ENCODE data around the gene ZNF827. TPM values are rescaled to one million over a fixed set of nuclear protein-coding genes. Genes with fewer than 3 reads are reported as not detected.

ZNF827 gene, protein sequence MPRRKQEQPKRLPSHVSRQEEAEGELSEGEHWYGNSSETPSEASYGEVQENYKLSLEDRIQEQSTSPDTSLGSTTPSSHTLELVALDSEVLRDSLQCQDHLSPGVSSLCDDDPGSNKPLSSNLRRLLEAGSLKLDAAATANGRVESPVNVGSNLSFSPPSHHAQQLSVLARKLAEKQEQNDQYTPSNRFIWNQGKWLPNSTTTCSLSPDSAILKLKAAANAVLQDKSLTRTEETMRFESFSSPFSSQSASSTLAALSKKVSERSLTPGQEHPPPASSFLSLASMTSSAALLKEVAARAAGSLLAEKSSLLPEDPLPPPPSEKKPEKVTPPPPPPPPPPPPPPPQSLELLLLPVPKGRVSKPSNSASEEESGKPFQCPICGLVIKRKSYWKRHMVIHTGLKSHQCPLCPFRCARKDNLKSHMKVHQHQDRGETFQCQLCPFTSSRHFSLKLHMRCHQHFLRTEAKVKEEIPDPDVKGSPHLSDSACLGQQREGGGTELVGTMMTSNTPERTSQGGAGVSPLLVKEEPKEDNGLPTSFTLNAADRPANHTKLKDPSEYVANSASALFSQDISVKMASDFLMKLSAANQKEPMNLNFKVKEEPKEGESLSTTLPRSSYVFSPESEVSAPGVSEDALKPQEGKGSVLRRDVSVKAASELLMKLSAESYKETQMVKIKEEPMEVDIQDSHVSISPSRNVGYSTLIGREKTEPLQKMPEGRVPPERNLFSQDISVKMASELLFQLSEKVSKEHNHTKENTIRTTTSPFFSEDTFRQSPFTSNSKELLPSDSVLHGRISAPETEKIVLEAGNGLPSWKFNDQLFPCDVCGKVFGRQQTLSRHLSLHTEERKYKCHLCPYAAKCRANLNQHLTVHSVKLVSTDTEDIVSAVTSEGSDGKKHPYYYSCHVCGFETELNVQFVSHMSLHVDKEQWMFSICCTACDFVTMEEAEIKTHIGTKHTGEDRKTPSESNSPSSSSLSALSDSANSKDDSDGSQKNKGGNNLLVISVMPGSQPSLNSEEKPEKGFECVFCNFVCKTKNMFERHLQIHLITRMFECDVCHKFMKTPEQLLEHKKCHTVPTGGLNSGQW
- 16.3 and 20.0 TPM in 2 replicates for total RNA-seq

DNA sequence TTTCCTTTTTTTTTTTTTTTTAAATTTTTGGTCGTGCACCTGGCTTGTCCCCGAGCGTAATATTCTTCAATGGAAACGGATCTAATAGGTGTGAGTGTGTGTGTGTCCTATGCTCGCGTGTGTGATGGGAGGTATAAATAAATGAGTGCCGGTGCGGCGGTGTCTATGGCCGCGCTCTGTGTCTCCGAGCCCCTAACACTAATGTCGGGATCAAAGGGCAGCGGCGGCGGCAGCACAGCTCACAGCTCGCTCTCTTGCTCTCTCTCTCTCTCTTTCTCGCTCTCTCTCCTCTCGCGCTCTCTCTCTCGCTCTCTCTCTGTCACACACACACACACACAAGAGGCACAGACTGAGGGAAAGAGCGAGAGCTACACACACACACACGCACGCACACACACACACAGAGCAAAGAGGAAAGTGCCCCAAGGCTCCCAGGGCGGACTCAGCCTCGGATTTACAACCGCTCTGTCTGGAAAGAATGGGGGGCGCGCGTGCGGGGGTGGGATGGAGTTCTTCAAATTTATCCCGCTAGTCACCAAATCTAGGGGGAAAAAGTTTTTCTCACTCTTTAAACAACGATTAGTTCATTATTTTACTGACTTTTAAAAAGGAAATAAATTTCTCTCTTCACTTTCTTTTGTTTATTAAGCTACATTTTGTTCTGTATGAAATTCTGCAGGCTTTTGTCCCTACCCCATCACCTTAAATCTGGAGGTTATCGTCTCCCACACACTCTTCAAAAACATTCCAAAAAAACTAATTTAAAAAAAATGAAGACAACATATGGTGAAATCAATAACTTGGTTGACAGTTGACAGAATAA is at the start of gene ZNF827:
Gene ZNF827 (minus strand): TSS at position 206 of the 823 bp plus-strand sequence. CDS start 416 bp downstream, outside the sequence.
- peak; percentile 86 for DNase-seq (ENCODE audit: insufficient read length, low spot score, missing footprints)
- peaks cover 24% of the 10 kb centered on the region for H3K4me1 ChIP-seq (ENCODE audit: insufficient read depth, low read length)
- TF ChIP-seq, protein P1, sequence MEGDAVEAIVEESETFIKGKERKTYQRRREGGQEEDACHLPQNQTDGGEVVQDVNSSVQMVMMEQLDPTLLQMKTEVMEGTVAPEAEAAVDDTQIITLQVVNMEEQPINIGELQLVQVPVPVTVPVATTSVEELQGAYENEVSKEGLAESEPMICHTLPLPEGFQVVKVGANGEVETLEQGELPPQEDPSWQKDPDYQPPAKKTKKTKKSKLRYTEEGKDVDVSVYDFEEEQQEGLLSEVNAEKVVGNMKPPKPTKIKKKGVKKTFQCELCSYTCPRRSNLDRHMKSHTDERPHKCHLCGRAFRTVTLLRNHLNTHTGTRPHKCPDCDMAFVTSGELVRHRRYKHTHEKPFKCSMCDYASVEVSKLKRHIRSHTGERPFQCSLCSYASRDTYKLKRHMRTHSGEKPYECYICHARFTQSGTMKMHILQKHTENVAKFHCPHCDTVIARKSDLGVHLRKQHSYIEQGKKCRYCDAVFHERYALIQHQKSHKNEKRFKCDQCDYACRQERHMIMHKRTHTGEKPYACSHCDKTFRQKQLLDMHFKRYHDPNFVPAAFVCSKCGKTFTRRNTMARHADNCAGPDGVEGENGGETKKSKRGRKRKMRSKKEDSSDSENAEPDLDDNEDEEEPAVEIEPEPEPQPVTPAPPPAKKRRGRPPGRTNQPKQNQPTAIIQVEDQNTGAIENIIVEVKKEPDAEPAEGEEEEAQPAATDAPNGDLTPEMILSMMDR (IDR thresholded peaks at IDR 0.05; ENCODE audit: extremely low read depth, low read depth, low read length), result no peak

DNA sequence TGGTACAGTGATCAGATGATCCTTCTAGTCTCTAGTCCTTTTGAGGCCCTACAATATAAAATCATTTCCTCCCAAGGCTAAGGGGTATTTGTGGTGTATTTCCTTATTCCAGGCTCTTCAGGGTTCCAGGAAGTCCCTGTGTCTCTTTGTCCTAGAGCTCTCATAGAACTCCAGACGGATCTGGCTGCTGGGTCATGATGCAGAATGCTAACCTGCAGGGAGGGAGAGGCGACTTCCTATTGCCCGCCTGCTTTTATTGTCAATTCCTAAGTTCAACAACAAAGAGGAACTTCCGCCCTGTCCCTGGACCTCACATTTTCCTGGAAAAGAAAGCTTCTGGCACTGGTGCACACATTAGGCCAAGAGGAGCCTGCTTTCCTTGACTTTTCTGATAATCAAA is 45.9 kb upstream of the ZNF827 start:
- Histone ChIP-seq H4K20me1 (ENCODE audit: insufficient read depth, low read length) (no peaks in the 10 kb centered on the region), H3K27me3 (ENCODE audit: insufficient read depth, low read length) (no peaks in the 10 kb centered on the region), H3K36me3 (ENCODE audit: insufficient read depth, low read length) (no peaks in the 10 kb centered on the region), H3K9me3 (ENCODE audit: low read depth, low read length) (no peaks in the 10 kb centered on the region), H3K27ac (ENCODE audit: low read depth, low read length) (no peak overlapping the region), H3K79me2 (ENCODE audit: insufficient read depth, low read length) (no peaks in the 10 kb centered on the region), H2AFZ (ENCODE audit: low read length) (no peak overlapping the region), H3K4me1 (ENCODE audit: insufficient read depth, low read length) (no peaks in the 10 kb centered on the region), H3K4me2 (ENCODE audit: insufficient read depth, low read length) (no peak overlapping the region), H3K4me3 (ENCODE audit: insufficient read depth, low read length) (no peak overlapping the region)
- no peak for DNase-seq (ENCODE audit: insufficient read length, low spot score, missing footprints)
- TF ChIP-seq, protein P1 (IDR thresholded peaks at IDR 0.05; ENCODE audit: extremely low read depth, low read depth, low read length), result no peak

More for the DNA sequence above, at the start of gene ZNF827:
- Histone ChIP-seq H3K9me3 (ENCODE audit: low read depth, low read length) (no peaks in the 10 kb centered on the region), H3K36me3 (ENCODE audit: insufficient read depth, low read length) (no peaks in the 10 kb centered on the region), H3K79me2 (ENCODE audit: insufficient read depth, low read length) (peaks cover 27% of the 10 kb centered on the region), H3K27me3 (ENCODE audit: insufficient read depth, low read length) (no peaks in the 10 kb centered on the region), H4K20me1 (ENCODE audit: insufficient read depth, low read length) (no peaks in the 10 kb centered on the region), H2AFZ (ENCODE audit: low read length) (peak within 1 kb of the TSS; percentile 93), H3K4me2 (ENCODE audit: insufficient read depth, low read length) (peak within 1 kb of the TSS; percentile 87), H3K27ac (ENCODE audit: low read depth, low read length) (peak within 1 kb of the TSS; percentile 80), H3K4me3 (ENCODE audit: insufficient read depth, low read length) (peak within 1 kb of the TSS; percentile 81)

DNA sequence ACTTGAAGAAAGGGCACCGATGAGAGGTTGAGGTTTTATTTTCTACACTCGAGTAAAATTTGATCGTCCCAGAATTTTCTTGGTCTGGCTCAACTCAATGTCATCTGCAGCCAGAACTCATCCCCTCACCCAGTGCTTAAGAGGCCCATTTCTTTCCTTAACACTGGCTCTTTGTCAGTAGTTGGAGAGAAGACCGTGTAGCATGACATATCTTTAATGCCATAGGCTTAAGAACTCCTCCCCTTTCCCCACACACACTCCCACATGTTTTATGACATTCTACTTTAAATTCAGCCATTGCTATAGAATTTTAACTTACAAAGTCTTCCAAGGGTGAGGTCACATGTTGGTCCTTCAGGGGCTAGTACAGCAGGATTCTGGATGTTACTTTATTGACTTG is 44.2 kb upstream of the ZNF827 start:
- no peak for DNase-seq (ENCODE audit: insufficient read length, low spot score, missing footprints)
- Histone ChIP-seq H3K9me3 (ENCODE audit: low read depth, low read length) (no peaks in the 10 kb centered on the region), H3K36me3 (ENCODE audit: insufficient read depth, low read length) (no peaks in the 10 kb centered on the region), H3K4me3 (ENCODE audit: insufficient read depth, low read length) (no peak overlapping the region), H3K79me2 (ENCODE audit: insufficient read depth, low read length) (no peaks in the 10 kb centered on the region), H2AFZ (ENCODE audit: low read length) (no peak overlapping the region), H3K4me1 (ENCODE audit: insufficient read depth, low read length) (no peaks in the 10 kb centered on the region), H3K27ac (ENCODE audit: low read depth, low read length) (no peak overlapping the region), H3K4me2 (ENCODE audit: insufficient read depth, low read length) (no peak overlapping the region), H4K20me1 (ENCODE audit: insufficient read depth, low read length) (no peaks in the 10 kb centered on the region), H3K27me3 (ENCODE audit: insufficient read depth, low read length) (no peaks in the 10 kb centered on the region)
- TF ChIP-seq, protein P1 (IDR thresholded peaks at IDR 0.05; ENCODE audit: extremely low read depth, low read depth, low read length), result no peak

All from osteoblast (primary cell).